OCI-LY7 (cell line): ENCODE data around the gene PYCARD.

ENCODE experiments used
- EZH2phosphoT487 ChIP-seq: fragments of 200-600 bp; sonication (generic); IDR thresholded peaks from 2 replicates; pipeline ENCODE4 v1.6.1; 2018; ENCODE audit warnings: low read depth, borderline replicate concordance, mild to moderate bottlenecking, mixed run types, antibody characterized with exemption, low read length, moderate library complexity, mixed read lengths
- TF ChIP-seq, protein P1 (sequence below): fragments of 200-600 bp; sonication (generic); conservative IDR thresholded peaks from 2 replicates; pipeline ENCODE4 v1.5.1; 2014; ENCODE audit warnings: mild to moderate bottlenecking, antibody characterized with exemption, low read length, moderate library complexity, mixed read lengths

DNA sequence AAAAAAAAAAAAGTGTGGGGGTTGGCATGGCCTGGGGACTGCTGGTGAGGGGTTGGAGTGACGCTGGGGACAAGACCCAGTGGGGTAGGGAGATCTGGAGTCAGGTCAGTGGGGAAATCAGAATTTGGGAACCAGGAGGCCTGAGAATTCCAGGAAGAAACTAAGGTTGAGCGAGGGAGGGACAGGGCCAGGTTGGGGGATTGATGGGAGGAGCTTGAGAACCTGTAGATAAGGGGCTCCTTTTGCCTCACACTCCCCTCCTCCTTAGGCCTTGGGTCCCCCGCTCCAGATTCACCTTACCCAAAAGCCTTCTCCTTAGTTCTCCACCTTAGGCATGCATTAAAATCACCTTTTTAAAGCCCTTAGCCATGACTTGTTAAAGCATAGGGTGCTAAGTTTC, 22.6 kb upstream of the PYCARD start:
- TF ChIP-seq, protein P1, sequence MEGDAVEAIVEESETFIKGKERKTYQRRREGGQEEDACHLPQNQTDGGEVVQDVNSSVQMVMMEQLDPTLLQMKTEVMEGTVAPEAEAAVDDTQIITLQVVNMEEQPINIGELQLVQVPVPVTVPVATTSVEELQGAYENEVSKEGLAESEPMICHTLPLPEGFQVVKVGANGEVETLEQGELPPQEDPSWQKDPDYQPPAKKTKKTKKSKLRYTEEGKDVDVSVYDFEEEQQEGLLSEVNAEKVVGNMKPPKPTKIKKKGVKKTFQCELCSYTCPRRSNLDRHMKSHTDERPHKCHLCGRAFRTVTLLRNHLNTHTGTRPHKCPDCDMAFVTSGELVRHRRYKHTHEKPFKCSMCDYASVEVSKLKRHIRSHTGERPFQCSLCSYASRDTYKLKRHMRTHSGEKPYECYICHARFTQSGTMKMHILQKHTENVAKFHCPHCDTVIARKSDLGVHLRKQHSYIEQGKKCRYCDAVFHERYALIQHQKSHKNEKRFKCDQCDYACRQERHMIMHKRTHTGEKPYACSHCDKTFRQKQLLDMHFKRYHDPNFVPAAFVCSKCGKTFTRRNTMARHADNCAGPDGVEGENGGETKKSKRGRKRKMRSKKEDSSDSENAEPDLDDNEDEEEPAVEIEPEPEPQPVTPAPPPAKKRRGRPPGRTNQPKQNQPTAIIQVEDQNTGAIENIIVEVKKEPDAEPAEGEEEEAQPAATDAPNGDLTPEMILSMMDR: no peak
- TF ChIP-seq EZH2phosphoT487: no peak
